GM21447 (cell line): ENCODE data around the gene SHMT1.

Source experiments
- ATAC-seq: cut with Tn5 transposase; IDR thresholded peaks from one replicate; pipeline ENCODE4 v1.9.1; 2021; ENCODE audit not compliant: unreplicated experiment

The SHMT1 gene

DNA sequence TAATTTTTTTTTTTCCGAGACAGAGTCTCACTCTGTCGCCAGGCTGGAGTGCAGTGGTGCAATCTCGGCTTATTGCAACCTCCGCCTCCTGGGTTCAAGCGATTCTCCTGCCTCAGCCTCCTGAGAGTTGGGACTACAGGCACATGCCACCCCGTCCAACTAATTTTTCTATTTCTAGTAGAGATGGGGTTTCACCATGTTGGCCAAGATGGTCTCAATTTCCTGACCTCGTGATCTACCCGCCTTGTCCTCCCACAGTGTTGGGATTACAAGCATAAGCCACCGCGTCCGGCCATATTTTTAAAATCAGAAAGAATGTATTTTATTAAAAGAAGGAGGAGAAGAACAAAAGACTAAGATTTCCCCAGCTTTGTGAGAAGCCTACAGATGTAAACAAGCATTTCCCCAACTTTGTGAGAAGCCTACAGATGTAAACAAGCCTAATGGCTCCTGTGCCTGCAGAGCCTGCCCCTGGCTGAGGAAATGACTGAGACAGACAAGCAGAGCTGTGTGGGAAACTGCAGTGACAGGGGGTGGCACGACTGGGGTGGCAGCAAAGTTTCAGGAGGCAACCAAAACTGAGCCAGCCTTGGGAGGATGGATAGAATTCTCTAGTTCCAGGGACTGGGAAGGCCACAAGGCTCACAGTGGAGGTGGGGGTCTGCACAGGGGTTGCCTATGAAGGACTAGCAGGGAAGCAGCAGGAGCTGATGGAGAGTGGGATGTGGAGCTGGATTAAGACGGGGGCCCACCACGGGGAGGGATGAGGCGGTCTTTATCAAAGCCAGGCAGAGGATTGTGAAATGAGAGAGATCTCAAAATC is 71.4 kb downstream of the SHMT1 start:
- no peak for ATAC-seq

DNA sequence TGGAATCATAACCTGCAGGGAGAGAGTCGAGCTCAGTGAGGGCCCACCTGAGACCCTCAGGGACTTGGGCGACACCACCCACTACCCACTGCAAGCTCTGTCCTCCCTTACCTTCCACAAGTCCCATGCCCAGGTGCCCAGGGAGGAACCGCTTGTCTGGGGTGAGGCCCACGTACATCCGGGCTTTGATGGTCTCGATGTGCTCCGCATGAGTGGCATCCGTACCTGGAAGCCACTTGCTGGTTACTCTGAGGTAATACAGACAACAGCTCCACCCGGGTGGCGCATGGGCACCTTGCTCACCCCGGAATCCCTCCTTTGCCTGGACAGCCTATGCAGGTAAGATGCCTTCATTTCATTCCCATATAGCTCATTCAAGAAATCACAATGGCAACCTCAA is 78.1 kb downstream of the SHMT1 start:
- ATAC-seq: no peak

- ATAC-seq: no peak
These were observed 81.6 kb downstream of the SHMT1 start for GRCh38 chr17:18281788-18282187.

GRCh38 chr17:18280766-18281371 is 82.5 kb downstream of the SHMT1 start:
- ATAC-seq: no peak

- ATAC-seq: no peak
These were observed 83.1 kb downstream of the SHMT1 start for GRCh38 chr17:18280249-18280648.

- no peak for ATAC-seq
These were observed 84.5 kb downstream of the SHMT1 start for GRCh38 chr17:18278867-18279266.
